K562 (cell line): ENCODE data around the gene NR1I3. TPM values are rescaled to one million over a fixed set of nuclear protein-coding genes. Genes with fewer than 3 reads are reported as not detected.

Experiments
- ATAC-seq: fragments of 200-7000 bp; cut with Tn5 transposase; 3 replicates; pipeline ENCODE4 v1.9.1; 2020; ENCODE audit warnings: moderate library complexity
- BruUV-seq: library from RNA; stranded (reverse); fragments of 400-500 nt; replicated peaks from 2 replicates; lab custom pipeline; 2021; lab: Mats Ljungman, UMichigan
- CTCF ChIA-PET: fragments of 300-600 bp; formaldehyde crosslinking; extraction: SDS; loops from one replicate; lab custom pipeline; 2021; ENCODE audit warnings: low intra/inter-chr PET ratio; lab: Yijun Ruan, JAX
- POLR2A ChIA-PET: fragments of 300-600, 350-650 bp; sonication (Branson Sonifier 250); formaldehyde crosslinking; extraction: SDS; loops from one replicate; lab custom pipeline; 2021; ENCODE audit warnings: antibody characterized with exemption, inconsistent platforms; lab: Yijun Ruan, JAX
- DNase-seq, 4 experiments: peaks; one replicate each; pipeline versions ENCODE4 v3.0.0 to v3.0.0-alpha.2; 2011 to 2018; ENCODE audit warnings: low spot score in 3 of 4, mixed read lengths in 3 of 4; ENCODE audit errors: extremely low read depth in 1 of 4
- FAIRE-seq: peaks from 2 replicates; lab custom pipeline; 2011; peaks lifted over from hg19 to GRCh38; lab: Jason Lieb, UNC
- H2AFZ ChIP-seq: 2 replicates; pipeline ENCODE4 v1.6.0; 2011; ENCODE audit warnings: low read depth, low read length, control low read depth, inconsistent platforms
- H3K27ac ChIP-seq: fragments of 200-600 bp; 3 replicates; pipeline ENCODE4 v1.8.0; 2011; ENCODE audit warnings: low read depth, mild to moderate bottlenecking, control low read depth, inconsistent platforms, low read length, moderate library complexity, mixed read lengths; ENCODE audit errors: extremely low read depth
- H3K27me3 ChIP-seq, 2 experiments: fragments of 300-600 bp in 1 of 2; 2 replicates in 1 of 2; 3 replicates in 1 of 2; pipeline versions ENCODE4 v1.6.0 to v1.8.0; 2011; ENCODE audit warnings: inconsistent platforms in 2 of 2, low read length in 2 of 2, mild to moderate bottlenecking in 1 of 2, mixed read lengths in 1 of 2, moderate library complexity in 1 of 2; ENCODE audit not compliant: control insufficient read depth in 2 of 2, insufficient read depth in 2 of 2
- H3K36me3 ChIP-seq: fragments of 300-600 bp; 3 replicates; pipeline ENCODE4 v1.8.0; 2011; ENCODE audit warnings: mild to moderate bottlenecking, low read length, inconsistent platforms; ENCODE audit not compliant: control insufficient read depth, insufficient read depth
- H3K4me1 ChIP-seq, 2 experiments: fragments of 200-600 bp in 1 of 2; replicated peaks in 1 of 2; 2 replicates in 1 of 2; 3 replicates in 1 of 2; pipeline versions ENCODE4 v1.5.1 to v1.8.0; 2011; ENCODE audit warnings: inconsistent platforms in 2 of 2, low read length in 2 of 2, mild to moderate bottlenecking in 1 of 2, mixed read lengths in 1 of 2, moderate library complexity in 1 of 2; ENCODE audit not compliant: control insufficient read depth in 2 of 2, insufficient read depth in 2 of 2
- H3K4me2 ChIP-seq: 2 replicates; pipeline ENCODE4 v1.6.1; 2011; ENCODE audit warnings: low read length, control low read depth, inconsistent platforms, mixed read lengths; ENCODE audit not compliant: insufficient read depth
- H3K4me3 ChIP-seq: fragments of 200-600 bp; sonication (generic), shearing (Covaris generic); 2 replicates; pipeline ENCODE4 v1.5.1; 2016; ENCODE audit warnings: control low read depth, inconsistent platforms
- H3K79me2 ChIP-seq: fragments of 200-600 bp; 3 replicates; pipeline ENCODE4 v1.8.0; 2011; ENCODE audit warnings: low read length, inconsistent platforms; ENCODE audit not compliant: control insufficient read depth, insufficient read depth
- H3K9ac ChIP-seq, 2 experiments: 2 replicates each; pipeline versions ENCODE4 v1.6.0 to v1.6.1; 2011; ENCODE audit warnings: low read depth in 2 of 2, low read length in 2 of 2, control low read depth in 1 of 2, inconsistent platforms in 1 of 2, mild to moderate bottlenecking in 1 of 2, mixed read lengths in 1 of 2; ENCODE audit not compliant: insufficient read depth in 1 of 2
- H3K9me1 ChIP-seq: one replicate; pipeline ENCODE4 v1.6.0; 2011; ENCODE audit warnings: inconsistent platforms, mild to moderate bottlenecking, low read length, moderate library complexity; ENCODE audit not compliant: control insufficient read depth, insufficient read depth
- H3K9me3 ChIP-seq: replicated peaks from 2 replicates; pipeline ENCODE4 v1.5.1; 2011; ENCODE audit warnings: low read depth, low read length, inconsistent platforms; ENCODE audit not compliant: control insufficient read depth, insufficient read depth
- H4K20me1 ChIP-seq: replicated peaks from 2 replicates; pipeline ENCODE4 v1.6.1; 2011; ENCODE audit warnings: low read length, inconsistent platforms, mixed read lengths; ENCODE audit not compliant: control insufficient read depth, insufficient read depth
- CGGBP1 ChIP-seq: fragments of 250-450 bp; sonication (Bioruptor Pico); IDR thresholded peaks from 2 replicates; pipeline ENCODE4 v1.9.0; 2021; ENCODE audit warnings: mild to moderate bottlenecking
- FOXK2 ChIP-seq, 2 experiments: fragments of 450-650 bp; IDR thresholded peaks in 1 of 2; conservative IDR thresholded peaks in 1 of 2; 2 replicates each; pipeline ENCODE4 v1.6.1; 2016; ENCODE audit warnings: low read depth in 2 of 2, mild to moderate bottlenecking in 1 of 2
- FUS ChIP-seq: fragments of 200-400 bp; formaldehyde crosslinking; optimal IDR thresholded peaks from 2 replicates; pipeline ENCODE3; 2017; ENCODE audit warnings: low read depth, low read length
- MED1 ChIP-seq: sonication (generic); formaldehyde crosslinking; IDR thresholded peaks from 2 replicates; pipeline ENCODE4 v1.8.1; 2023; ENCODE audit warnings: missing genetic modification reagents, borderline replicate concordance
- POLR3A ChIP-seq: IDR thresholded peaks from 2 replicates; pipeline ENCODE4 v1.6.1; 2011; ENCODE audit warnings: borderline replicate concordance, mild to moderate bottlenecking, moderate library complexity; ENCODE audit not compliant: insufficient read length, insufficient read depth; ENCODE audit errors: extremely low read depth
- TCF7 ChIP-seq: sonication (generic); IDR thresholded peaks from 2 replicates; pipeline ENCODE4 v1.6.1; 2016; ENCODE audit warnings: antibody characterized with exemption, borderline replicate concordance
- VEZF1 ChIP-seq: fragments of 200-800 bp; sonication (Bioruptor generic); IDR thresholded peaks from 2 replicates; pipeline ENCODE4 v1.6.1; 2017; ENCODE audit warnings: missing genetic modification characterization, missing compliant biosample characterization
- YBX1 ChIP-seq: fragments of 450-650 bp; IDR thresholded peaks from 2 replicates; pipeline ENCODE4 v1.7.1; 2016; ENCODE audit warnings: mild to moderate bottlenecking
- YY1 ChIP-seq, 3 experiments: IDR thresholded peaks; 2 replicates each; pipeline ENCODE4 v1.6.1; 2011; ENCODE audit warnings: low read length in 2 of 3, mild to moderate bottlenecking in 2 of 3, moderate library complexity in 2 of 3, borderline replicate concordance in 1 of 3, control low read depth in 1 of 3, low read depth in 1 of 3; ENCODE audit not compliant: insufficient read depth in 3 of 3, insufficient replicate concordance in 2 of 3, control insufficient read depth in 1 of 3, insufficient read length in 1 of 3; ENCODE audit errors: extremely low read depth in 1 of 3
- ZNF398 ChIP-seq: fragments of 250-450 bp; sonication (Bioruptor Pico); IDR thresholded peaks from 2 replicates; pipeline ENCODE4 v1.8.0; 2021; ENCODE audit warnings: moderate library complexity, mild to moderate bottlenecking, inconsistent platforms
- WGBS: fragments of 100-300 bp; shearing (Covaris generic); methylation state at CpG from one replicate; pipeline ENCODE4 v1.1.6; 2016; ENCODE audit warnings: low coverage, mixed read lengths; ENCODE audit not compliant: insufficient coverage; ENCODE audit errors: missing lambda C conversion rate; 5-methylcytosine and 5-hydroxymethylcytosine counted together
- in situ Hi-C: fragments of 300-500 bp; cut with MboI; formaldehyde crosslinking; loops from 4 replicates; pipeline ENCODE4 v1.15.0; 2018; ENCODE audit warnings: inconsistent platforms, mixed read lengths
- intact Hi-C: fragments of 100-400 bp; cut with micrococcal nuclease; formaldehyde crosslinking; loops from 2 replicates; pipeline ENCODE4 v1.14.2; 2022
- polyA plus RNA-seq, 8 experiments: library from polyadenylated mRNA; depleted of rRNA in 4 of 8; stranded (reverse) in 5 of 8; unstranded in 3 of 8; fragments of >200 nt; fragmentation: Nextera tagmentation in 2 of 8; fragmentation: Illumina TruSeq in 1 of 8; extraction: Ambion mirVana in 2 of 8; extraction: Trizol in 1 of 8; gene quantifications; 2 replicates each; pipeline versions ENCODE4 v1.2.1 to v1.2.3, GENCODE V29; 2011 to 2014; ENCODE audit warnings: inconsistent platforms in 1 of 8, missing spikeins in 1 of 8
- total RNA-seq, 7 experiments: library from RNA; depleted of rRNA in 6 of 7; stranded (reverse); fragments of >200 nt in 6 of 7; fragmentation: Illumina TruSeq in 2 of 7; extraction: Trizol in 2 of 7; gene quantifications; 2 replicates each; pipeline versions ENCODE4 v1.2.1 to v1.2.3, GENCODE V29; 2011 to 2021; ENCODE audit warnings: low replicate concordance in 1 of 7

Gene NR1I3
- total and polyA plus RNA-seq, 9 of the 15 experiments (the other 6 are each of a cell fraction or from before 2014, with no cell fraction given) = 0.11 TPM; not detected in 8

DNA sequence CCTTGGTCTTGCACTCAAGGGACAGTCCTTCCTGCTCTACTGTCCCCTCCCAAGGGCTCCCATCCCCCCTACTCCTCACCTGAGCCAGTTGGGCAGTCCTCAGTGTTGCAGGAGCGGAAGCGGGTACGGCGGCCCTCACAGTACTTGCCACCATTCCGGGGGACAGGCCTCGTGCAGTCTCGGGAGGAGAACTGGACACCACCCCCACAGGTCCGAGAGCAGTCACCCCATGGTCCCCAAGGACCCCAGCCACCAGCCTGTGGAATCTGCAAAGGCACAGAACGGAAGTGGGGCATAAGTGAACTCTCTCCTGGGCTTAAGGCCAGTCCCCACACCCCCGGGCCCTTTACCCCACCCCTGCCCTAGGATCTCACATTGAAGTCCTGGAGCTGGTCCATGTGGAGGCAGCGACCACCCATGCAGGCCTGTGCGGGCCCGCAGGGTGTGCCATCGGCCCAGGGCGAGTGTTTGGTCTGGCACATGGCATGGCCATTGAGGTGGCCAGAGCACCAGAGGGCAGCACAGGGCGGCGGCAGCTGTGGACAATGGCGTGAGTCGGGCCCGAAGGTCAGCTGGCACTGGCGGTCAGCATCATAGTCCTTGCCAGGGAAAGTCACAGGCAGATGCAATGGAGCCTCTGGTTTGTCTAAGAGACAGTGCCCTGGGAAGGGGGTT lies 44.3 kb downstream of the NR1I3 start (continued):
- no peak for TF ChIP-seq MED1 (CRISPR knock-in tag)
- no peak for TF ChIP-seq CGGBP1 (CRISPR knock-in tag)
- TF ChIP-seq, all 486 proteins: peak for 0

- DNase-seq (peak; percentile 79 to 86 (median 80)), ATAC-seq (peak; percentile 94), FAIRE-seq (peak; percentile 98)
- H3K4me1 ChIP-seq = peaks cover 19 to 33% of the 10 kb centered on the region in 2 experiments
- intact Hi-C loops = loop anchor here (1.0 to 2.0 kb wide), 3 partner anchors 17 to 182 kb away; no protein-coding TSS in a partner anchor
- H4K20me1 ChIP-seq = no peaks in the 10 kb centered on the region
- ChIA-PET CTCF (interaction anchor here (0.5 to 2.4 kb wide), 4 partner anchors 28 to 1092 kb away, joined by 3 to 9 read pairs (median 4); partner anchors contain the start of gene CFAP126), POLR2A (interaction anchor here (0.6 to 0.9 kb wide), 4 partner anchors 10 to 309 kb away, joined by 3 read pairs; partner anchors contain the start of genes B4GALT3 and DEDD)
- in situ Hi-C loops = no loop called here
- H3K9ac ChIP-seq = peak overlapping the region in 1 of 2 experiments; percentile 73; a peak in 2 of 4 replicates
- H3K79me2 ChIP-seq = no peaks in the 10 kb centered on the region
- 0 out of 3 replicates have a peak overlapping the region, but pooled peaks have one; percentile 15 for H3K27ac ChIP-seq
- no peak overlapping the region for H3K4me3 ChIP-seq
- peak overlapping the region; percentile 94 for H2AFZ ChIP-seq
- BruUV-seq = no TSS peak
- H3K27me3 ChIP-seq = no peaks in the 10 kb centered on the region
- no peaks in the 10 kb centered on the region for H3K36me3 ChIP-seq
- H3K4me2 ChIP-seq = peak overlapping the region; percentile 42; the same call in 1 of the 2 replicates
- H3K9me3 ChIP-seq = no peaks in the 10 kb centered on the region
- H3K9me1 ChIP-seq = no peaks in the 10 kb centered on the region
- 35% methylated on average over 12 of the region's 15 CpGs for WGBS
- TF ChIP-seq FUS (no peak), TCF7 (no peak), VEZF1 (CRISPR knock-in tag) (peak; percentile 20; the same call in 1 of the 2 replicates), ZNF398 (CRISPR knock-in tag) (no peak), YBX1 (no peak), POLR3A (no peak), FOXK2 (conservative IDR thresholded peaks at IDR 0.05 in 1 of 2, IDR thresholded peaks at IDR 0.05 in 1 of 2; ENCODE audit: low read depth in 2 of 2) (peak in 1 of 2 experiments; percentile 28; a peak in 1 of 4 replicates), YY1 (IDR thresholded peaks at IDR 0.05; ENCODE audit: borderline replicate concordance in 1 of 3, control insufficient read depth in 1 of 3, extremely low read depth in 1 of 3, insufficient read depth in 3 of 3, insufficient read length in 1 of 3, insufficient replicate concordance in 2 of 3, low read depth in 1 of 3, low read length in 2 of 3) (peak in 1 of 3 experiments; percentile 44)
Observed at GRCh38 chr1:161192476-161193465, 45.2 kb downstream of the NR1I3 start.
